GM13976 (cell line): ENCODE data around the gene VCL.
"Not testable (repeated sequence)": the region's sequence is repeated elsewhere in the genome, so short reads cannot be mapped to it uniquely, and the experiment has no call there.

ENCODE experiments used
- DNase-seq: peaks from one replicate; pipeline ENCODE4 v3.0.0; 2012; ENCODE audit warnings: low spot score
- CTCF ChIP-seq: IDR thresholded peaks from 2 replicates; pipeline ENCODE4 v1.5.1; 2012; ENCODE audit warnings: borderline replicate concordance, mild to moderate bottlenecking; ENCODE audit not compliant: insufficient read depth; ENCODE audit errors: extremely low read depth, missing control alignments, control extremely low read depth
- in situ Hi-C: fragments of 300-500 bp; cut with MboI; formaldehyde crosslinking; loops from one replicate; pipeline ENCODE4 v1.12.0; 2022; ENCODE audit warnings: low sequenced_read_pairs, mixed read lengths, inconsistent platforms; ENCODE audit not compliant: unreplicated experiment

VCL gene

GRCh38 chr10:73997461-73997786 lies 492 bp upstream of the VCL start:
- in situ Hi-C loops = no loop called here
- no peak for DNase-seq
- TF ChIP-seq CTCF = no peak

GRCh38 chr10:73998623-73998928 lies 660 bp downstream of the VCL start:
- in situ Hi-C loops = no loop called here
- TF ChIP-seq CTCF = no peak
- no peak for DNase-seq

- no peak for DNase-seq
- in situ Hi-C loops = no loop called here
- TF ChIP-seq CTCF = no peak
These were observed 1.2 kb downstream of the VCL start for GRCh38 chr10:73998929-73999691.

GRCh38 chr10:73999703-74000102 lies 1.8 kb downstream of the VCL start:
- no peak for TF ChIP-seq CTCF
- no peak for DNase-seq
- in situ Hi-C loops = no loop called here

GRCh38 chr10:74000244-74000643 lies 2.3 kb downstream of the VCL start:
- DNase-seq, in situ Hi-C loops: not testable (repeated sequence)

- in situ Hi-C loops = no loop called here
- no peak for DNase-seq
- no peak for TF ChIP-seq CTCF
These were observed 3.2 kb downstream of the VCL start for GRCh38 chr10:74000892-74001669.

GRCh38 chr10:74006269-74006668 lies 8.4 kb downstream of the VCL start:
- no peak for DNase-seq
- TF ChIP-seq CTCF = no peak
- in situ Hi-C loops = no loop called here
